ENCODE data around the gene EYS. TPM values are rescaled to one million over a fixed set of nuclear protein-coding genes. Genes with fewer than 3 reads are reported as not detected.

The EYS gene
- total RNA-seq, 1 experiment from 2014 or later, result not detected

- H3K4me3 Mint-ChIP-seq, result no peak overlapping the region
- H3K9me3 Mint-ChIP-seq, result no peaks in the 10 kb centered on the region
- DNase-seq, result no peak
- Histone ChIP-seq H3K4ac (ENCODE audit: low read depth, low read length) (no peak overlapping the region), H2BK15ac (ENCODE audit: low read depth, low read length) (no peak overlapping the region), H3K23ac (ENCODE audit: insufficient read length, low read depth, low read length) (no peak overlapping the region), H2BK12ac (ENCODE audit: insufficient read length, low read depth, low read length) (no peak overlapping the region), H4K5ac (ENCODE audit: insufficient read length, low read depth, low read length) (no peak overlapping the region), H3K79me1 (ENCODE audit: insufficient read depth, low read depth, low read length, poor library complexity, severe bottlenecking) (no peaks in the 10 kb centered on the region), H3T11ph (ENCODE audit: low read length) (no peak overlapping the region), H3K9ac (ENCODE audit: extremely low read depth, insufficient read length, low read length) (no peak overlapping the region), H2AK5ac (ENCODE audit: insufficient read length, low read length) (no peak overlapping the region), H3K14ac (ENCODE audit: insufficient read depth, low read length) (no peak overlapping the region), H4K91ac (ENCODE audit: insufficient read length, low read depth, low read length) (no peak overlapping the region), H4K8ac (replicated peaks; ENCODE audit: insufficient read length, low read depth, low read length) (no peak overlapping the region), H2BK20ac (ENCODE audit: low read depth, low read length, poor library complexity, severe bottlenecking) (no peak overlapping the region), H3K18ac (ENCODE audit: insufficient read length, low read depth, low read length) (no peak overlapping the region), H3K27ac (ENCODE audit: insufficient read length, low read depth, low read length) (no peak overlapping the region), H3K4me1 (ENCODE audit: insufficient read depth, low read length) (no peaks in the 10 kb centered on the region; the same call in 1 of the 2 replicates), H3K79me2 (ENCODE audit: insufficient read depth, low read length) (no peaks in the 10 kb centered on the region), H3K4me2 (ENCODE audit: insufficient read depth, insufficient read length, low read length) (no peak overlapping the region), H3K9me3 (ENCODE audit: control insufficient read depth, low read depth, low read length) (no peaks in the 10 kb centered on the region), H3K56ac (ENCODE audit: insufficient read length, low read depth, low read length) (no peak overlapping the region), H4K20me1 (ENCODE audit: control insufficient read depth, insufficient read depth, insufficient read length) (no peaks in the 10 kb centered on the region), H3K27me3 (ENCODE audit: insufficient read depth, low read length) (no peaks in the 10 kb centered on the region), H2AFZ (ENCODE audit: low read length) (no peak overlapping the region), H2BK5ac (ENCODE audit: insufficient read length, low read length) (no peak overlapping the region), H2BK120ac (ENCODE audit: low read depth, low read length, poor library complexity, severe bottlenecking) (no peak overlapping the region), H3K23me2 (ENCODE audit: insufficient read length, low read depth, low read length, poor library complexity, severe bottlenecking) (no peaks in the 10 kb centered on the region)
- no peaks in the 10 kb centered on the region; the same call in 1 of the 2 replicates for H3K27me3 Mint-ChIP-seq (ENCODE audit: low read depth)
- no peak for TF ChIP-seq CTCF (conservative IDR thresholded peaks at IDR 0.05)
- no peak overlapping the region for H3K27ac Mint-ChIP-seq
- H3K4me1 Mint-ChIP-seq, result no peaks in the 10 kb centered on the region
- WGBS (ENCODE audit: extremely low coverage, insufficient read length, low lambda C conversion rate), result no CpG with 5 or more reads among the region's 3 CpGs
- H3K36me3 Mint-ChIP-seq (ENCODE audit: insufficient read depth in 1 of 3, low read depth in 3 of 3), result no peaks in the 10 kb centered on the region
Observed at GRCh38 chr6:63792736-63793464, 1914.1 kb downstream of the EYS start.
